HG03039 (cell line): ENCODE results near the gene RGL4.

Experiments used
- ATAC-seq: cut with Tn5 transposase; IDR thresholded peaks from one replicate; pipeline ENCODE4 v1.9.1; 2021; ENCODE audit warnings: mild to moderate bottlenecking, moderate library complexity; ENCODE audit not compliant: unreplicated experiment

The RGL4 gene

DNA sequence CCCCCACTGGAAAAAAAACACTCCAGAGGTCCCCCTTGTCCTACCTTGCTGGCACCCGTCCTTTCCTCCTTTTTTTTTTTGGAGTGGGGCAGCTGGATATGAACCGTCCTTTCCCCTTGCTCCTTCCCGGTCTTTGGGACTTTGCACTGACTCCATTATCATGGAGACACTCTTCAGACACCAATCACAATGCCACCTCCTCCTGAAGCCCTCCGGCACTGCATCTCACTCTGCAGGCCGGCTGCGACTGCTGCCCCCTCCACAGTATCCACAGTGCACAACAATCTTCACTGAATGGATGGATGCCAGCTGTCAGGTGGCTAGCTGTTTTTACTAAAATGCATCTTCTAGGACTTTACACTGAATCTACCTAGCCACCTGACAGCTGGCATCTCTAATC is 12.7 kb upstream of the RGL4 start:
- no peak for ATAC-seq

DNA sequence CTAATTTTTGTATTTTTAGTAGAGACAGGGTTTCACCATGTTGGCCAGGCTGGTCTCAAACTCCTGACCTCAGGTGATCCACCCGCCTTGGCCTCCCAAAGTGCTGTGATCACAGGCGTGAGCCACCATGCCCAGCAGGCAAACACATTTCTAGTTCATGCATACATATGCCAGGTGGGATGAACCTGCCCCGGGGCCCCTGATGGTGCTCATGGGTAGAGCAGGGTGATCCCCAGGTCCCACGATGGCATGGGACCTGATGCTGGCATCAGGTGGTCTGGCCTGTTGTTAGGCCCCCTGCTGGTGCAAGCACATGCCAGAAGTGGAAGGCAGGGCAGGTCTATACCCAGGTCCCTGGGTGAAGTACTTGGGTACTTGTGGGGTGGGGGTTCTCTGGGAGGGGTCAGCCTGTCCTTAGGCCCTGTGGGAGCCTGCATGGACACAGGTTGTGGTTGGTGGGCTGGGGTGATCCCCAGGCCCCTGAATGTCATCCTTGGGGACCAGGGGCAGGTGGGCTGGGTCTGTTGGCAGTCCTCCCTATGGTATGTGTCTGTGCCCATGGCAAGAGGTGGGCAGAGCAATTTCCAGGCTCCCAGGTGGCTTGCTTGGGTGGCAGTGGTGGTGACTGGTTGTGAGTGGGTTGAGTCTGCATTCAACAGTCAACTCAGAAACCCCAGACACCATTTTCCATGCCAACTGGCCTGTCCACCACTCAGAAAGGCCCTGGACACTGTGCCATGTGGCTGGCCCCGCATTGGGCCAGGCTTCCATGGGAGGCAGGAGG is 9.6 kb upstream of the RGL4 start:
- ATAC-seq: no peak

DNA sequence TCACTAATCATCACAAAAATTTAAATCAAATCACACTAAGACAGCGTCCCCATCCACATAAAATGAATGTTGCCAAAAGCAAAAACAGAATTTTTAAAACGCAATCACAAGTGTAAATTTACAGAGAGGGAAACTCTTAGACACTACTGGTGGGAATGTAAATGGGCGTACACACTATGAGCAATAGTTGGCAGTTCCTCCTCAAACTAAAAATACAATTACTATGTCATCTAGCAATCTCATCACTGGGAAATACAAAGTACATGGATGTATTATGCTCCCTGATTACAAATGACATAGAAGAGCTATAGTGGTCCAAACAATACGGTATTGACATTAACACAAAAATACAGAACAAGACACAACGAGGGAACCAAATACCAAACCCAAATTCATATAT is 8.7 kb upstream of the RGL4 start:
- no peak for ATAC-seq

DNA sequence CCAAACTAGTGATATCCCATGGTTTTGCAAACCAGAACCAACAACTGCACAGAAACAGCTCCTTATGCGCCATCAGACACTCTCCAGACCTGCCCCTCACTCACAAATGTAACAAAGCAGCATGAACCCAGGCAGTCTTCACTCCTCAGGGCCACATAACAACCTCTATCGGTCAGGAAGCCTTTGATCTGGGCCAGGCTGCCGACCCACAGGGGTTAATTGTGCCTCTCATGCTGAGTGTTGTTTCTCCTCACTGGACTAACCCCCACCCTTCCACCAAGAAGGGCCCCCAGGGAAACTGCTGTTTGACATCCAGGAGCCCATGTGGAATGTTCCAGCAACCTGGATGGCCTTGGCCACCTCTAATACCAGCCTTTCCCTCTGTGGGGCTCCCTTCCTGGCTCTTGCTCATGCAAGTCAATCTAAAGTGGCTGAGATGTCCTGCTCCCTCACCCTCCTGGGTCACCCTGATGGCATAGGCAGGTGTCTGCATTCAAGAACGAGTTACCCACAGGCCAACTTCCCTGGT is 7.9 kb upstream of the RGL4 start:
- no peak for ATAC-seq

DNA sequence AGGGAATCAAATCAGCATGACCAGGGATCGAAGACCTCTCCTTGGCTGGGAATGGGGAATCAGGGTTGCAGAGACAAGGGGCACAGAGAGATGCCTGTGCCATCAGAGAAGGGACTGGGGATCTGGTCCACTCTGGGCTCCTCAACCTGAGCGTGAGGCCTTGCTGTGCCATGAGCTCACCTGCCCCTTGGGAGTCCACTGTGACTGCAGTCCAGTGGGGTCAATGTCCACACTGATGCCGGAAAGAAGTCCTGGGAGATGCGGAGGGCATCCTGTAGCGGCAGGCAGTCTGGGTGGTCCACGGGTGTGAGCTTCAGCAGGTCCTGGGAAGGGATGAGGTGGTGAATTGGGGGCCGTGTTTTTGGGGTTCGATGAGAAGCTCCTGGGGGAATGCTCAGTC is 7.3 kb upstream of the RGL4 start:
- ATAC-seq: no peak

DNA sequence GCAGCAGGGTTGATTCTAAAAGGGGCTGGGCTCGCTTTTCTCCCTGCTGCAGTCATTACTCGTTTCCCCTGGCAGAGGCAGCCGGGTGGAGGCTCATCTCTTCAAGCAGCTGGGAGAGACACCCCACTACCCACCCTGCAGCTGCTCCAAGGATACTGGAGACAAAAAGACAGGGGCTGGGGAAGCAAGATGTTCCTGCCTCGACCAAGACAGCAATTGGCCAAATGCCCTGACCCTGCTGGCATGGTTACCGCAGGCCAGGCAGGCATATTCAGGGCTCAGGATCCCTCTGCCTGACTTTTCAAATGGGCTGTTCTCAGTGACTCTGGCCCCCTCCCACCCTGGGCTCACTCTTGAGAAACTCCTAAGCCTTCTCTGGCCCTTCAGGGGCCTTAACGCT is 6.8 kb upstream of the RGL4 start:
- ATAC-seq: no peak

DNA sequence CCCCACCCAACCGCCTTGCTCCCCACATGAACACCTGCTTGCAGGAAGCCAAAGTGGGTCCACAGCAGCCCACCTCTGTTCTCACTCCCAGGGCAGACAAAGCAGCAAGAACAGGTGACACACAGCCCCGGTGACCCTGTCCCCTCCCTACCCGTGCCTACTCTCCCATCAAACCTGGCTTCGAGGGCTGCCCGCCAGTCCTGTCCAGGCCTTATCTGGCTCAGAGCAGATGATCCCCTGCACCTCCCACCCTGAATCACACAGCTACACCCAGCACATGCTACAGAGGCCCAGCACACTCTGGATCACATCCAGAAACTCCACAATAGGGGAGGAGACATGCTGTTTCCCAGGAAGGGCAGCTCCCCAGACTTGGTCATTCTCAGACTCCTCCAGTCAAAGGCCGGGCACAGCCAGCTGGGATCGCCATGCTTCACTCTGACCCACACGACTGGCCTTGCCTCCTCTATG is 6.2 kb upstream of the RGL4 start:
- ATAC-seq: no peak

DNA sequence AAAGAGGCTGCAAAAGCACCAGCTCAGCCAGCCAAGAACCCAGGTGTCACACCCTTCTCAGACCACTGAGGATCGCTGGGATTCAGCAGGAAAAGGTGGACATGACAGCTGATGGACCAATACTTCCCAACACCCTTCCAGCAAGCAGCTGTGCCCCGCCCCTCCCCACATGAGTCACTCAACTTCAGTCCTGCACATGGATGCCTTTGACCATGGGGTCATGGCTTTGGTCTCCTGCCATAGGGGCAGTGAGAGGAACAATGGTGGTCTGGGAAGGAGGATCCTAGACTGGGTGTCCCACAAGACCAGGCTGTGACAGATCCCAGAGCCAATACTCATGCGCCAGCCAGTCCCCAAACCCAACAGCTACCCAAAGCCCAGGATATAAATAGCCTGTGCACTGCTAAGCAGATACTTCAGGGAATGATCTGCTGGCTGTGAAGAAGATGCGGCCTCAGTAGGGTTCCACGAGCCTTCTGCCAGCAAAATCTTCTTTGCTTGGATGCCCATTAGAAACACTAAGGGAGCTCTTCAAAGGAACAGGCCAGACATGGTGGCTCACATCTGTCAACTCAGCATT is 5.5 kb upstream of the RGL4 start:
- ATAC-seq: no peak

DNA sequence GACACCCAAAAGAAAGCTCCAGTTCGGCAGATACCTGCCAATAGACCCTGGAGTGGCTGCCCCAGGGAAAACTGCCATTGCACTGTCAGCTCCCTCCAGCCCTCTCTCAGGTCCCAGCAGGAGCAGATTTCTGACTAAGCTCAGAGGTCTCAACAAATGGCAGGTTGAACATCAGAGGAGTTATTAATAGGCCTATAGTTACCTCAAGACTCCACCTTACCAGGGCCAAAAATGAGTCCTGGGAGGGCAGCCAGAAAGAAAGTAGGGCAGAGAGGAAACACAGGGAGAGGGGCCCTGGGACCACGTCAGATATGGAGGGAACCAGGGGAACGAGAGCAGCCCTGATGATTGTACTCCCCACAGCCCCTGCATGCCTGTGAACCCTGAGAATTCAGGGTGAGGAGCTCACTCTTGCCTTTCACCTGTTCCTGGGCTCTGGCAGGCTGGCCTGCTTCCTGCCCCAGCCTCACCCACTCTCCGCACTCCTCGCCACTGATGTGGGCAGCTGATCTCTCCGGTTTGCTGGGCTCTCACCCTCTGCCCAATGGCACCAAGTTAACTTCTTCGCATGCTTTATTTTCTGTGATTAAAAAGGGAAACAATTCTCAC is 4.3 kb upstream of the RGL4 start:
- ATAC-seq: no peak

DNA sequence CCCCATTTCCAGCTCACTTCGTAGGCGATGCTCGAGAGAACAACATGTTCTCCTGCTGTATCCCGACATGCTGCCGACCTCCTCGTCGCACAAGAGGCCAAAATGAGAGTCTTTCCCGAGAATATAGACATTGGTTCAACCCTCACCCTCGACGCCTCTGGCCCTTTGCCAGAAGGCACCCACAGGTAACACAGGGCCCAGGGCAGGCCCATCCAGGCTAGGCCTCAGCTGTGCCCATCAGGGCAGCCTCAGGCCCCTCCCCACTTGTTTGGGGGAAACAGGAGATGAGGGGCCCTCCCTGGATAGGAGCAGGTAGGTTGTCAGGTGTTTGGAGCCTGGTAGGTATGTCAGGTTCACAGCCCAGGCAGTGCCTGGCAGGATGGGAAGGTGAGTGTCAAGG is 2.7 kb upstream of the RGL4 start:
- no peak for ATAC-seq

DNA sequence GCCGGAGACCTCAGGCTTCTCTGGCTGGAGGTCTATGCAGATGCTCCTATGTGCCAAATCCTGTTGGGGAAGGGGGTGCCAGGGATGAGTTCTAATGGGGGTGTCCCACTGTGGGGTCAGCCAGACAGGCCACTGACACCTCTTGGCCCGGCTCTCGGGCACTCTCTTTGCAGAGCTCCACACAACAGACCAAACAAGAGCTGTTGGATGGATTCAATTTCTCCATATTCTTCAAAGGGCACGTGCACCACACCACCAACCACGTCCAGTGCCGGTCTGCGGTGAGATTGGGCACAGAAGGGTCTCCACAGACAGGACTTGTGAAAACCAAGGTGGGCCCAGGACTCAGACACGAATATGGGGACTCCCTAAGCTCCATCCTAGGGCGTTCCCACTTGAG is 2.2 kb upstream of the RGL4 start:
- no peak for ATAC-seq

DNA sequence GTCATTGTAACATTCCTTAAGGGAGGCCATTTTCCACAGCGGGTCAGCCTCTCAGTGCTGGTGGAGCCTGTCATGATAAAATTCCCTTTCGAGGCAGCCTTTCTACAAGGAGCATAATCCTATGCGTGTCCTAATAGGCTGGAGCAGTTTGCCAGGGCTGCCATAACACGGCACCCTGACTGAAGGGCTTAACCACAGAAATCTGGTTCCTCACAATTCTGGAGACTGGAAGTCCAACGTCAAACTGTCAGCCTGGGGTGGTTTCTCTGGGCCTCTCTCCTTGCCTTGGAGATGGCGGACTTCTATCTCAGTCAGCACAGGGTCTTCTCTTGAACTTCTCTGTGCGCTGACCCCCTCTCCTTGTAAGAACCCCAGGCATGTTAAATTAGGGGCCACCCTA is 1.4 kb upstream of the RGL4 start:
- no peak for ATAC-seq

DNA sequence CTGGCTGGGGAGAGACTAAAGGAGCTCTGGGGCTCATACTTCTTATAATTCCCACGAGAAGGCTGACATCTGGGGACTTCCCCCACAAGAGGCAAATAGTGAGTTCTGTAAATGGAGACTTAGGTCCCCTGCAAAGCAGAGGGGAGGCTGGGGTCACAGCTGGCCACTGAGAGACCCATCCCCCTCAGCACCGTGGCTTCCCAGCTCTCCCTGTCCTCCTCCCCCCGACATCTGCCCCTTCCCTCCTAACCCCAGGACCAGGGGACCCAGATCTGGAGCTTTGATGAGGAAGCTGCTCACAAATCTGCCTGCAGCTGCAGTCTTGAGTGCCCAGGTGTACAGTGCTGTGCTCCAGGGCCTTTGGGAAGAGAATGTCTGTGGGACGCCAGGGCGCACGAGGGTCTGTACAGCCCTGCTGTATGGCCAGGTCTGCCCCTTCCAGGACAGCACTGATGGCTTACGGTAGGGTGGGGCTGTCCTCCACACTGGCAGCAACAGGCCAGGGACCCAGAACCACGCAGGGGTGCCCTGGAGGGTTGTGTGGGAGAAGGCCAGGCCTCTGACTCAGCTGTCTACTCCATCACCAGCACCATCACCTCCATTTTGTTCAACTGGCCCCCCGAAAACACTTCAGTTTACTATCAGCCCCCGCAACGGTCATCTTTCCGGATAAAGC is 1.1 kb downstream of the RGL4 start:
- ATAC-seq: no peak

DNA sequence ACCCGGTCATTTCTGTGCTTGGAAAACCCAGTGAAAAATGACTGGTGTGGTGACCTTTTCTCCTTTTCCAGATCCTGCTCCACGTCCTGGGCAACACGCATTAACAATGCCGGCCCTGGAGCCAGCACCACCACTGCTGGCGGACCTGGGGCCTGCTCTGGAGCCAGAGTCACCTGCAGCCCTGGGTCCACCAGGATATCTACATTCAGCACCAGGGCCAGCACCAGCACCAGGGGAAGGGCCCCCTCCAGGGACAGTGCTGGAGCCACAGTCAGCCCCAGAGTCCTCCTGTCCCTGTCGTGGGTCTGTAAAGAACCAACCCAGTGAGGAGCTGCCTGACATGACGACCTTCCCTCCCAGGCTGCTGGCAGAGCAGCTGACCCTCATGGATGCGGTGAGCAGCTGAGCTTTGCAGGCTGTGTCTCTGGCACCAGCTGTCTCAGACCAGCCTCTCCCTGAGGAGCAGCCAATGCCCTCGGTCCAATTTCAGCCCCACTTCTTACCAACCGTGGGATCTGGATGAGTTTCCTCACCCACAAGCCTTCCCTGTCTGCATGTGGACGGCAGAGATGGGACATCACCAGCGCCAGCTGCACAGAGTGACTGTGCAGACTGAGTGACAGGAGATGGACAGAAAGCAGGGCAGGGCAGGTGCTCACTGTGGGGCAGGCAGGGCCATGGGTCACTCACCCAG is 1.9 kb downstream of the RGL4 start:
- no peak for ATAC-seq

DNA sequence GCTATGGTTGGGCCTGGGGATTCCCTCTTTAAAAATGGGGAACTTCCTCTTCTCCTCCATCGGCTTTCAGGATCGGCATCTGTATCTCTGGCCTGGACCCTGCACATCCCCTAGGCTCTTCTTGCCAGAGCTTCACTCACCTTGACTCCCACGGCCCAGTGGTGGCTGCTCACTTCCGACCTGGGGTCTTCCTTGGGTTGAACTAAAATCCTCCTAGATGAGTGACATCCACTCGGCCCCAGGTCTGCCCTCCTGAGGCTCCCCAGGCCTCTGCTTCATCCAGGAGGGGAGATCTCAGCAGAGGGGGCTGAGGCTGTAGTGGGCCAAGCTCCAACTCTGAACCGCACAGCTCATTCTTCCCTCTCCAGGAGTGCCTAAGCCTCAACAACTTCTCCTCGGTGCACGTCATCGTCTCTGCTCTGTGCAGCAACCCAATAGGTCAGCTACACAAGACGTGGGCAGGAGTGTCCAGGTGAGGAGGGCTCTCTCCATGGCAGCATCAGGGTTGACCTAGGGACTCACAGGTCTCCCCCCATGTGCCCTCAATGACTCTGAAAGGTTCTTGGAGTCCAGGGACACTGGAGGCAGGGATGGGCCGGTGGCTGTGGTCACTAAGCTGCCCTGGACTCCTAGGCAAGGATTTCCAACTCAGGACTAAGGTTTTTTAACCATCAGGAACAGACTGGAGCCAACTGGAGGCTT is 3.3 kb downstream of the RGL4 start:
- ATAC-seq: no peak

DNA sequence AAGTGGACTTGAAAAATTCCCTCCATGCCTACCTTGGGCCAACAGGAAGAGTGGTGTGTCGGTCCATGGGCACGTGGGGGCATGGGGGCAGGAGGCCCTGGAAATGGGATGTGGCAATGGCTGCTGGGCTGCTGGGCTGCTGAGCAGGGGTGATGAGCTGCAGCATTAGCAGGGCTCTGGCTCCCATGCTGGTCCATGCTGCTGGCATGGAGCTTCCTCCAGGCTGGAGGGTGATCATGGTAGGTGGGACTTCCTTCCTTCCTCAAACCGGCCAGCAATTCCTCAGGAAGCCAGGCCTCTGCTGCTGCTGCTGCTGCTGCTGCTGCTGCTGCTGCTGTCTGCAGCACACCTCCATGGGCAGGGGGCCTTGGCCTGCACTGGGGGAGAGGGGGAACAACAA is 4.3 kb downstream of the RGL4 start:
- no peak for ATAC-seq

DNA sequence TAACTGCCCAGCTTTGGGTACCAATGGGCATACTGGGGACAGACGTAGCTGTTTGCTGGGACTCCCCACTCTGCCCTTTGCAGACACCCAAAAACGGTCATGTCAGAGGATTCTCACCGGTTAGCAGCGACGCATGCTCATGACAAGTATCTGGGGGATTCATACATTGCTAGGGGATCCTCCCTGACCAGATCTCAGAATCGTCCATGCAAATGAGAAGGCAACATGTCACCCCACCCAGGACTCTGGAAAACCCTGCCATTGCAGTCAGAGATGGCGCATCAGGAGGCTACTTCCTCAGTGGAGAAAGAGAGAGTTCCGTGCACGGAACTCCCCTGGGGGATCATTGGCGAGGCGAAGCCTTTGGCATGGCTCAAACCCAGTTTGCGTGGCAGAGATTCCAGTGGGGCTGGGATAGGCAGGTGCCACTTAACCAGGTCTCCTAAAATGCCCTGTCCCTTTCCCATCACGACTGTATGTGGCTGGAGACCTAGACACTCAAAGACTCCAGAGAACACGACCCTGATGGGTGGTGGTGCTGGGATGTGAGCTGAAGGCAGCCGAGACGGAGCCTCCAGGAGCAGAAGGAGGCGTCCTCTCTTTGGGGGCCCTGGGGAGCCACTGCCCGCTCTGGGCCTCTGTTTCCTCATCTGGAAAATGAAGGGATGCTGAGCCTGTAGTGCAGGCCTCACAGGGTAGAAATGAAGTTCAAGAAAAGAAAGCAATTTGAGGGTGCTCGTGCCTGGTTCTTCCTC is 4.9 kb downstream of the RGL4 start:
- ATAC-seq: no peak

DNA sequence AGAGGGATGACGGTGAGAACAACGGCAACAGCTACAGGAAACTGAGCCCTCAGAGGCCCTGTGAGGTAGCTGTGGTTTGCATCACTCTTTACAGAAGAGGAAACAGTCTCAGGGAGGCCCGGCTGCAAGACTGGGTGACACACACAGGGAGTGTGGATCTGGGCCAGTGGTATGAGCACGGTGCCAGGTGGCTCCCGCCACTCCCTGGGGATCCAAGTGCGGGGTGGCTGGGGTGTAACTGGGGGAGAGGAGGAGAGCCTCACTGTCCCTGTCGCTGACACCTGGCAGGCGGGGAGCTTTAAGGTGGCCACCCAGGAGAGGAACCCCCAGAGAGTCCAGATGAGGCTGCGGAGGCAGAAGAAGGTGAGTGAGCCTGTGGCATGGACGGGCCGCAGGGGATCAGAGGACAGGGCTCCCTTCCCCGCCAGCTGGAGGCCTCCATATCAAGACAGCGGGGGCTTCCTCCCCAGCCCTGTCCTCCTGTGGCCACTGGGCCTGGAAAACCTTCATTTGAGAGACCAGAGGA is 5.6 kb downstream of the RGL4 start:
- no peak for ATAC-seq
